Measurements from ENCODE around the gene ARPC1B.
"Not testable (repeated sequence)": the region's sequence is repeated elsewhere in the genome, so short reads cannot be mapped to it uniquely, and the experiment has no call there.

The ARPC1B gene

GRCh38 chr7:99410635-99411034 is 36.1 kb downstream of the ARPC1B start:
- DNase-seq = no peak

GRCh38 chr7:99415513-99416127 is 41.1 kb downstream of the ARPC1B start:
- DNase-seq = not testable (repeated sequence)

- DNase-seq = no peak
These were observed 43.7 kb downstream of the ARPC1B start for GRCh38 chr7:99418260-99418659.

- DNase-seq = no peak
These were observed 44.9 kb downstream of the ARPC1B start for GRCh38 chr7:99419323-99420021.

GRCh38 chr7:99420213-99420612 is 45.7 kb downstream of the ARPC1B start:
- DNase-seq = no peak

DNA sequence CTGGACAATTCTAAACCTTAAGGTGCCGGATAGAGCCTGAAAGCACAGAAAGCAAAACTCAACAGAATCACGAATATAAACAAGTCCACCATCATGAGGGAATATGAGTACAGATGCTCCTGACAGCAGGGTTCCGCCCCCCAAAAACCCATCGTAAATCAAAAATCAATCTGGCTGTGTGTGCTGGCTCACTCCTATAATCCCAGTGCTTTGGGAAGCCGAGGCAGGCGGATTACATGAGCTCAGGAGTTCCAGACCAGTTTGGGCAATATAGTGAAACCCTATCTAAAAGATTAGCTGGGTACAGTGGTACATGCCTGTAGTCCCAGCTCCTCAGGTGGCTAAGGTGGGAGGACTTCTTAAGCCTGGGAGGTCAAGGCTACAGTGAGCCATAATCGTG is 46.5 kb downstream of the ARPC1B start:
- DNase-seq = no peak

GRCh38 chr7:99422186-99422585 is 47.7 kb downstream of the ARPC1B start:
- peak; percentile 79 for DNase-seq

GRCh38 chr7:99422625-99423024 is 48.1 kb downstream of the ARPC1B start:
- DNase-seq = peak; percentile 91

GRCh38 chr7:99424932-99425730 is 50.6 kb downstream of the ARPC1B start:
- DNase-seq = no peak

DNA sequence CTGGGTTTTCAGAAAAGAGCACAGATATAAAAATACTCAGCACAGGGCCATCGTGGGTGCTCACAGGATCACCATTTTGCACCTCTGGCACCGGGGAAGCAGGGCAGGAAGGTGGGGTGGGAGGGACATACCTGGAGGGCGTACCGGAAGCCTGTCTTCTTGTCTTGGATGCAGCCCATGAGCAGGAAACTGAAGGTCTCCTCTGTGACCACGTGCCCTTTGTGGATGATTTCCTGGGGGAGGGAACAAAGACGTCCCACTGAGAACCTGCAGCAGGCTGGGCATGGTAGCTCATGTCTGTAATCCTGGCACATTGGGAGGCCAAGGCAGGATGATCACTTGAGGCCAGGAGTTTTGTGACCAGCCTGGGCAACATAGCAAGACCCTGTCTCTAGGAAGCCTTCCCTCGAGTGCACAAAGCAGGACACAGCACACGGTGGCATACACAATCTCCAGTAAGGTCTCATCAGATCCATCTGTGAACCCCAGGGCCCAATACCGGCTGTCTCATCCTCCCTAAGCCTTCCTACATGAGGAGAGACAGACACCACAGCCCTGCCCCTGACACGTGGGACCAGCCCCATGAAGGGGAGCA is 54.5 kb downstream of the ARPC1B start:
- peak; percentile 67 for DNase-seq

DNA sequence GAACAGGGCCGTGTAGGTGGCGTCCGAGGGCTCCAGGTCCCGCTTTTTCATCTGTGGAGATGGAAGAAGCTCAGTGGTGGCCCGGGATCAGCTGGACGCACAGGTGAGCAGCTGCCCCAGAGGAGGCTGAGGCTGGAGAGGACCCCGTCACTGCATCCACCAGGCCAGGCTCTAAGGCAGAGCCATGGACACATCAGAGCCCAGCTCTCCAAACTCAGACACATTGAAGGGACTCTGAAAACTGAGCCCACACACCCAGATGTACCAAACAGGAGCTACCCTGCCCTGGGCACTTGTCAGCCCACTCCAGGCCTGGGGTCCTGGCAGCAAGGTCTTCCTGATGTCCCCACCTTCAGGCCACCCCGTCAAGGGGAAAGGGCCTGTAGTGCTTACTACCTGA is 55.2 kb downstream of the ARPC1B start:
- no peak for DNase-seq

- not testable (repeated sequence) for DNase-seq
These were observed 57.4 kb downstream of the ARPC1B start for GRCh38 chr7:99431756-99432540.

DNA sequence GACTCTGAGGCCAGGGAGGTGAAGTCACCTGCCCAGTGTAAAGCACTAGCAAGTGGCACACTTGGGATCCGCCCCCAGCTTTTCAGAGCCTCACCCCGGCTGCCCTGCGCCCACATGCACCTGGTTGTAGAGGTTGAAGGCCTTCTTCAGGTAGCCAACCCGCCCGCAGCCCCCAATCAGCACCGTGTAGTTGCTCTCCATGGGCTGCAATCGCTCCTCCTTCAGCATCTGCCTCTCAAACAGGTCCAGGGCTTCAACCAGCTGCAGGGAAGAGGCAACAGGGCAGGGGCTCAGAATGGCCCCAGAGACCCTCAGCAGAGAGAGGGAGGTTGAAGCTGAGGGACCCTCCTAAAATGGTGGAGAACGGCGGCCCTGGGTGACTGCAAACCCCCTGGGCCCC is 58.6 kb downstream of the ARPC1B start:
- DNase-seq = no peak

- no peak for DNase-seq
These were observed 63.5 kb downstream of the ARPC1B start for GRCh38 chr7:99437946-99438572.

- DNase-seq = peak; percentile 92
These were observed 64.3 kb downstream of the ARPC1B start, which contains the start of the genes CPSF4 and PTCD1 for GRCh38 chr7:99438573-99439480. Gene CPSF4 (plus strand): TSS chr7:99438943. CDS start chr7:99439083, 140 bp downstream. Gene PTCD1 (minus strand): TSS chr7:99438798. CDS start chr7:99435242, 3,556 bp downstream.

- DNase-seq = no peak
These were observed 65.7 kb downstream of the ARPC1B start for GRCh38 chr7:99440195-99440594.
